Neural crest cell (in vitro differentiated cells): ENCODE measurements around the gene FSTL1. TPM values are rescaled to one million over a fixed set of nuclear protein-coding genes. Genes with fewer than 3 reads are reported as not detected.

Experiments used
- DNase-seq: peaks from one replicate; pipeline ENCODE4 v3.0.0; 2021; ENCODE audit warnings: low read depth, mixed read lengths, low spot score
- H3K27ac Mint-ChIP-seq: one replicate; pipeline ENCODE4 v1.8.0; 2021; ENCODE audit warnings: mild to moderate bottlenecking, mixed read lengths; ENCODE audit not compliant: unreplicated experiment
- H3K27me3 Mint-ChIP-seq: 2 replicates; pipeline ENCODE4 v1.8.0; 2021; ENCODE audit warnings: low read depth, mild to moderate bottlenecking, mixed read lengths
- H3K36me3 Mint-ChIP-seq: 2 replicates; pipeline ENCODE4 v1.8.0; 2021; ENCODE audit warnings: low read depth, mild to moderate bottlenecking, mixed read lengths
- H3K4me1 Mint-ChIP-seq: 2 replicates; pipeline ENCODE4 v1.8.0; 2021; ENCODE audit warnings: mixed read lengths
- H3K4me3 Mint-ChIP-seq: one replicate; pipeline ENCODE4 v1.8.0; 2021; ENCODE audit warnings: mild to moderate bottlenecking, mixed read lengths
- H3K9me3 Mint-ChIP-seq: 2 replicates; pipeline ENCODE4 v1.8.0; 2021; ENCODE audit warnings: mixed read lengths
- total RNA-seq: library from RNA; stranded (reverse); gene quantifications from 2 replicates; pipeline ENCODE4 v1.2.1, GENCODE V29; 2021
- TF ChIP-seq, protein P1 (sequence below): fragments of 200-600 bp; sonication (generic); conservative IDR thresholded peaks from 2 replicates; pipeline ENCODE4 v1.5.0; 2021; ENCODE audit warnings: antibody characterized with exemption, mild to moderate bottlenecking

Gene FSTL1
- total RNA-seq, 1 donor from 2014 or later = 199 TPM

GRCh38 chr3:120355486-120355885, 95.3 kb downstream of the FSTL1 start:
- peaks cover under 1% of the 10 kb centered on the region for H3K4me1 Mint-ChIP-seq
- H3K9me3 Mint-ChIP-seq = no peaks in the 10 kb centered on the region
- TF ChIP-seq, protein P1, sequence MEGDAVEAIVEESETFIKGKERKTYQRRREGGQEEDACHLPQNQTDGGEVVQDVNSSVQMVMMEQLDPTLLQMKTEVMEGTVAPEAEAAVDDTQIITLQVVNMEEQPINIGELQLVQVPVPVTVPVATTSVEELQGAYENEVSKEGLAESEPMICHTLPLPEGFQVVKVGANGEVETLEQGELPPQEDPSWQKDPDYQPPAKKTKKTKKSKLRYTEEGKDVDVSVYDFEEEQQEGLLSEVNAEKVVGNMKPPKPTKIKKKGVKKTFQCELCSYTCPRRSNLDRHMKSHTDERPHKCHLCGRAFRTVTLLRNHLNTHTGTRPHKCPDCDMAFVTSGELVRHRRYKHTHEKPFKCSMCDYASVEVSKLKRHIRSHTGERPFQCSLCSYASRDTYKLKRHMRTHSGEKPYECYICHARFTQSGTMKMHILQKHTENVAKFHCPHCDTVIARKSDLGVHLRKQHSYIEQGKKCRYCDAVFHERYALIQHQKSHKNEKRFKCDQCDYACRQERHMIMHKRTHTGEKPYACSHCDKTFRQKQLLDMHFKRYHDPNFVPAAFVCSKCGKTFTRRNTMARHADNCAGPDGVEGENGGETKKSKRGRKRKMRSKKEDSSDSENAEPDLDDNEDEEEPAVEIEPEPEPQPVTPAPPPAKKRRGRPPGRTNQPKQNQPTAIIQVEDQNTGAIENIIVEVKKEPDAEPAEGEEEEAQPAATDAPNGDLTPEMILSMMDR = no peak
- no peaks in the 10 kb centered on the region for H3K36me3 Mint-ChIP-seq
- no peaks in the 10 kb centered on the region for H3K27me3 Mint-ChIP-seq
- no peak overlapping the region for H3K4me3 Mint-ChIP-seq
- no peak for DNase-seq
- no peak overlapping the region for H3K27ac Mint-ChIP-seq

DNA sequence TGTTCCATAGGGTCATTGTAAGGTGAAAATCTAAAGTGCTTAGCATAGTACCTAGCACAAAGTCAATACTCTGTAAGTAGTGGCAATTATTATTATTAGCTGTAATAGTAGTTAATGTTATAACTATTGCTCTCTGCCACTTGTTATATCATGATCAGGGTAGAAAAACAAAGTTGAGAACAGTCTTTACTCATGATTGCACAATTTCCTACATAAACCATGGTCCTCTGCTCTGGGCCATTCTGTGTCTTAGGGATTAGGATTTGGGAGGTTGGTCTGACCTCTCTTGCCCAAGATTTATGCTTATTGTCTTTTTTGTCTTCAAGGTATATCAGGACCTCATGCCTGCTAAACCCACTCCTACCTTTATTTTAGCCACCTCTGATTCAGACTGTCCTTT, 97.3 kb downstream of the FSTL1 start:
- H3K36me3 Mint-ChIP-seq = no peaks in the 10 kb centered on the region
- H3K27ac Mint-ChIP-seq = no peak overlapping the region
- no peak for DNase-seq
- H3K9me3 Mint-ChIP-seq = no peaks in the 10 kb centered on the region
- peaks cover 12% of the 10 kb centered on the region for H3K4me1 Mint-ChIP-seq
- TF ChIP-seq, protein P1 = no peak
- no peaks in the 10 kb centered on the region for H3K27me3 Mint-ChIP-seq
- no peak overlapping the region for H3K4me3 Mint-ChIP-seq

GRCh38 chr3:120352017-120352416, 98.8 kb downstream of the FSTL1 start:
- Mint-ChIP-seq H3K36me3 (no peaks in the 10 kb centered on the region), H3K4me1 (peaks cover 23% of the 10 kb centered on the region), H3K27ac (no peak overlapping the region), H3K4me3 (peak overlapping the region; percentile 32), H3K27me3 (no peaks in the 10 kb centered on the region), H3K9me3 (no peaks in the 10 kb centered on the region)
- TF ChIP-seq, protein P1 = no peak
- no peak for DNase-seq

DNA sequence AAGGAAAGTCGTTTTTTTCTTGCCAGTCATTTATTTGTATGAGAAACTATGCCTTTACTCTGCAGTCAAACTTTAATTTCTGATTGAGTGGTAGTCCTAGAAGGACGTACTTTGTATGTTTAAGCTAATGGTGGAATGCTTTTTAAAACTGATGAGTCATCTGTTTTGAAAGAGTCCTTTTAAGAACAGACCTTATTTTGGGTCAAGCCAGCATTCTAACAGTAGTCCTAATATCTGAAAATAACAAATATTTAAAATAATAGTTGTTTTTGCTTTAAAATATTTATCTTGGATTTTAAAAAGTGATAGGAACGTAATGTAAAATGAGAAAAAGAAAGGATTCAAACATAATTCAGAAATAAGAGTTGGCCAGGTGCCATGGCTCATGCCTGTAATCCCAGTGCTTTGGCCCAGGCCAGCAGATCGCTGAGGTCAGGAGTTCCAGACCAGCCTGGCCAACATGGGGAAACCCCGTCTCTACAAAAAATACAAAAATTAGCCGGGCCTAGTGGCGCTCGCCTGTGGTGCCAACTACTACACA, 100.3 kb downstream of the FSTL1 start:
- TF ChIP-seq, protein P1 = no peak
- Mint-ChIP-seq H3K9me3 (no peaks in the 10 kb centered on the region), H3K27ac (peak overlapping the region; percentile 76), H3K27me3 (no peaks in the 10 kb centered on the region), H3K4me3 (peak overlapping the region; percentile 99), H3K36me3 (peaks cover 7% of the 10 kb centered on the region), H3K4me1 (peaks cover 34% of the 10 kb centered on the region)
- DNase-seq = no peak

DNA sequence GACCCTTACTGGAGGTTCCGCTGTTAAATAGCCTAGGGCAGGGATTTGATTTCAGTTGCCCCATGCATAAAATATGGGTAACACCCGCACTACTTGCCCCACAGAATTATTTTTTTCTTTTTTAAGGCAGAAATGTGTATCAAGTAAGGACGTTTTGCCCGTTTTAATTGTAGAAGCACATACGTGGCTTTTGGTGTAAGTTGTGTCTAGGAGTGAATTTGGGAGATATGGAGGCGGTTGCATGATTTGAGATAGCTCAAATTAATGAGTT, 101.0 kb downstream of the FSTL1 start:
- TF ChIP-seq, protein P1 = no peak
- Mint-ChIP-seq H3K4me3 (peak overlapping the region; percentile 99), H3K27me3 (no peaks in the 10 kb centered on the region), H3K36me3 (peaks cover 9% of the 10 kb centered on the region), H3K27ac (peak overlapping the region; percentile 99), H3K4me1 (peaks cover 41% of the 10 kb centered on the region), H3K9me3 (no peaks in the 10 kb centered on the region)
- no peak for DNase-seq
